ENCODE measurements around the gene BCL7A.

- no peak for TF ChIP-seq CTCF (IDR thresholded peaks at IDR 0.05)
- peak; percentile 99 for TF ChIP-seq POLR2A (IDR thresholded peaks at IDR 0.05)
Measured at GRCh38 chr12:122078141-122079032, 56.7 kb downstream of the BCL7A start, which contains the start of gene MLXIP.

Data from right lobe of liver (tissue), 4 donors.